ENCODE results near the gene KIAA1958. TPM values are rescaled to one million over a fixed set of nuclear protein-coding genes. Genes with fewer than 3 reads are reported as not detected.

The KIAA1958 gene
- total and polyA plus RNA-seq, 2 donors (not counting 1 experiment from before 2014, with no cell fraction given), result 2.4 to 15.3 TPM

DNA sequence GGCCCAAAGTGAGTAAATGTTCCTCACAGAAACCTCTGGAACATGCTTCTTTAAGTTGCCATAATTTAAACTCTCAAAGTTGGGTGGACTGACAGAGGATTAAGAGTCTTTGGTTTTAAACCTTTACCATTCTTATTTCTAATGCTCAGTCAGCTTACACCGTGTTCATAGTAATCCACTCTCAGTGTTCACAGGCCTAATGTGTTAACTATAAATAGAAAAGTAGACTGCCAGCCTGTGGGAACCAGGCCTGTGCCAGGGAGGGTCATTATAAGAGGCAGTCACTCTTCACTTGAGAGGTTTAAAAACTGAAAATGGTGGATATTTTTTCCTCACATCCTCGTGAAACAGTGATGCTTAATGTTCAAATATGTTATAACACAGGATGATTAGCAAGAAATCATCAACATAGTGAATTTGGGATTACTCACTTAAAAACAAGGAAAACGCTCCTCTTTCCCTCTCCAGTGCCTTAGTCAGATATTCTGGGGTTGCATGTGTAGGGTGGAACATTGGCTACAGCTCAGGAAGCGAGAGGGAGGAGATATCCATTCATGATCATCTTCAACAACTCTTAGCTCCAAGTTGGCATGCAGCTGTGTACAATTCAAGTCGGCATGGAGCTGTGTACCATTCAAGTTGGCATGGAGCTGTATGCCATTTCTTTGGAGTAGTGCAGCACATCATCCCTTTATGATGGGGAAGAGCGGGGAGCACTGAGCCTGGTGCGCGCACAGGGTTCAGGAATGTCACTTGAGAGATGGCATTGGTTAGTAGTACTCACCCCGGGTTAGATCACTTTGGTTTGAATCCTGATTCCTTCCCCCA is 65.8 kb downstream of the KIAA1958 start:
- no peak for DNase-seq
- Mint-ChIP-seq H3K27me3 (no peaks in the 10 kb centered on the region), H3K4me1 (peaks cover 17% of the 10 kb centered on the region), H3K4me3 (no peak overlapping the region), H3K27ac (no peak overlapping the region), H3K9me3 (ENCODE audit: insufficient read depth) (no peaks in the 10 kb centered on the region)
- ChIA-PET POLR2A (no interaction called here), CTCF (no interaction called here)
- Histone ChIP-seq H3K27me3 (replicated peaks in 1 of 4; ENCODE audit: control extremely low read depth in 1 of 4, control insufficient read depth in 3 of 4, insufficient read depth in 4 of 4, low read length in 3 of 4) (no peaks in the 10 kb centered on the region), H3K27ac (ENCODE audit: low read length in 2 of 2) (no peak overlapping the region), H3K79me2 (ENCODE audit: control insufficient read depth, insufficient read depth, low read length) (peaks cover 18% of the 10 kb centered on the region), H4K20me1 (ENCODE audit: control insufficient read depth, insufficient read depth, low read length, poor library complexity, severe bottlenecking) (no peaks in the 10 kb centered on the region), H3K9me3 (ENCODE audit: control extremely low read depth in 1 of 3, control insufficient read depth in 2 of 3, insufficient read depth in 1 of 3, low read length in 2 of 3) (no peaks in the 10 kb centered on the region), H3K9ac (ENCODE audit: low read length) (no peak overlapping the region), H3K36me3 (replicated peaks in 1 of 2; ENCODE audit: control extremely low read depth in 1 of 2, control insufficient read depth in 1 of 2, extremely low read depth in 1 of 2, insufficient read depth in 2 of 2, low read length in 1 of 2) (no peaks in the 10 kb centered on the region), H3K4me2 (replicated peaks; ENCODE audit: low read depth, low read length, poor library complexity, severe bottlenecking) (no peak overlapping the region), H3K4me1 (ENCODE audit: control insufficient read depth in 2 of 2, insufficient read depth in 2 of 2, low read length in 2 of 2) (peaks cover 3 to 10% of the 10 kb centered on the region in 2 donors), H3K4me3 (ENCODE audit: control extremely low read depth in 1 of 5, extremely low read depth in 1 of 5, insufficient read depth in 1 of 5, low read depth in 2 of 5, low read length in 4 of 5) (no peak overlapping the region), H2AFZ (ENCODE audit: insufficient read depth, low read depth, low read length, poor library complexity, severe bottlenecking) (no peak overlapping the region)
- intact Hi-C loops (cut with micrococcal nuclease), result no loop called here
- 100% methylated on average over 1 of the region's 9 CpGs for WGBS (ENCODE audit: insufficient coverage)
- TF ChIP-seq, protein P1, sequence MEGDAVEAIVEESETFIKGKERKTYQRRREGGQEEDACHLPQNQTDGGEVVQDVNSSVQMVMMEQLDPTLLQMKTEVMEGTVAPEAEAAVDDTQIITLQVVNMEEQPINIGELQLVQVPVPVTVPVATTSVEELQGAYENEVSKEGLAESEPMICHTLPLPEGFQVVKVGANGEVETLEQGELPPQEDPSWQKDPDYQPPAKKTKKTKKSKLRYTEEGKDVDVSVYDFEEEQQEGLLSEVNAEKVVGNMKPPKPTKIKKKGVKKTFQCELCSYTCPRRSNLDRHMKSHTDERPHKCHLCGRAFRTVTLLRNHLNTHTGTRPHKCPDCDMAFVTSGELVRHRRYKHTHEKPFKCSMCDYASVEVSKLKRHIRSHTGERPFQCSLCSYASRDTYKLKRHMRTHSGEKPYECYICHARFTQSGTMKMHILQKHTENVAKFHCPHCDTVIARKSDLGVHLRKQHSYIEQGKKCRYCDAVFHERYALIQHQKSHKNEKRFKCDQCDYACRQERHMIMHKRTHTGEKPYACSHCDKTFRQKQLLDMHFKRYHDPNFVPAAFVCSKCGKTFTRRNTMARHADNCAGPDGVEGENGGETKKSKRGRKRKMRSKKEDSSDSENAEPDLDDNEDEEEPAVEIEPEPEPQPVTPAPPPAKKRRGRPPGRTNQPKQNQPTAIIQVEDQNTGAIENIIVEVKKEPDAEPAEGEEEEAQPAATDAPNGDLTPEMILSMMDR (IDR thresholded peaks at IDR 0.05), result no peak
- TF ChIP-seq EZH2 (IDR thresholded peaks at IDR 0.05; ENCODE audit: borderline replicate concordance, insufficient read depth, low read depth, low read length, poor library complexity, severe bottlenecking), result no peak
- ATAC-seq (ENCODE audit: low read depth), result no peak

DNA sequence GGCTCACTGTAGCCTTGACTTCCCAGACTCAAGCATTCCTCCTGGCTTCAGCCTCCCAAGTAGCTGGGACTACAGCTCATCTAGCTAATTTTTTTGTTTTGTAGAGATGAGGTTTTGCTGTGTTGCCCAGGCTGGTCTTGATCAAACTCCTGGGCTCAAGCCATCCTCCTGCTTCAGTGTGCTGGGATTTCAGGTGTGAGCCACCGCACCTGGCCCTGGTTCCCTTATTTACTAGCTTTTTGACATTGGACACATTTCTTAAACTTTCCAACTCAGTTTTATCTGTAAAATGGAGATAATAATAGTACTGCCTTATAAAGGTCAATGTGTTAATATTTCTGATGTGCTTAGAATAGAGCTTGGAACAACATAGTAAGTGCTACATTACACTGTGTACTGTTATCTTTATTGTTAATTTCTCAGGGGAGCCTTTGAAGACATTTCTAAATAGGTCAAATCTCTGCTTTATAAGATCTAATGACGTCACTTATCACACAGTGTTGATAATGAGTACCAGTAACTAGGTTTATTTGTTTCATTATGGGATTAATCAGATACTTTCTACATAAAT is 66.7 kb downstream of the KIAA1958 start:
- H3K9me3 ChIP-seq (ENCODE audit: control extremely low read depth in 1 of 3, control insufficient read depth in 2 of 3, insufficient read depth in 1 of 3, low read length in 2 of 3), result no peaks in the 10 kb centered on the region
- no peak for DNase-seq
- H3K27ac ChIP-seq (ENCODE audit: low read length in 2 of 2), result no peak overlapping the region
- Mint-ChIP-seq H3K27ac (no peak overlapping the region), H3K27me3 (no peaks in the 10 kb centered on the region), H3K4me3 (no peak overlapping the region), H3K9me3 (ENCODE audit: insufficient read depth) (no peaks in the 10 kb centered on the region), H3K4me1 (peaks cover 15% of the 10 kb centered on the region)
- no peak overlapping the region for H2AFZ ChIP-seq (ENCODE audit: insufficient read depth, low read depth, low read length, poor library complexity, severe bottlenecking)
- intact Hi-C loops (cut with micrococcal nuclease), result no loop called here
- no peak overlapping the region for H3K4me3 ChIP-seq (ENCODE audit: control extremely low read depth in 1 of 5, extremely low read depth in 1 of 5, insufficient read depth in 1 of 5, low read depth in 2 of 5, low read length in 4 of 5)
- no peak for TF ChIP-seq EZH2 (IDR thresholded peaks at IDR 0.05; ENCODE audit: borderline replicate concordance, insufficient read depth, low read depth, low read length, poor library complexity, severe bottlenecking)
- TF ChIP-seq, protein P1 (IDR thresholded peaks at IDR 0.05), result no peak
- H3K9ac ChIP-seq (ENCODE audit: low read length), result no peak overlapping the region
- WGBS (ENCODE audit: insufficient coverage), result no CpG with 5 or more reads among the region's 2 CpGs
- H3K4me2 ChIP-seq (replicated peaks; ENCODE audit: low read depth, low read length, poor library complexity, severe bottlenecking), result no peak overlapping the region
- peaks cover 18% of the 10 kb centered on the region for H3K79me2 ChIP-seq (ENCODE audit: control insufficient read depth, insufficient read depth, low read length)
- no peaks in the 10 kb centered on the region for H3K27me3 ChIP-seq (replicated peaks in 1 of 4; ENCODE audit: control extremely low read depth in 1 of 4, control insufficient read depth in 3 of 4, insufficient read depth in 4 of 4, low read length in 3 of 4)
- peaks cover 3 to 10% of the 10 kb centered on the region in 2 donors for H3K4me1 ChIP-seq (ENCODE audit: control insufficient read depth in 2 of 2, insufficient read depth in 2 of 2, low read length in 2 of 2)
- no peak for ATAC-seq (ENCODE audit: low read depth)
- no peaks in the 10 kb centered on the region for H3K36me3 ChIP-seq (replicated peaks in 1 of 2; ENCODE audit: control extremely low read depth in 1 of 2, control insufficient read depth in 1 of 2, extremely low read depth in 1 of 2, insufficient read depth in 2 of 2, low read length in 1 of 2)
- ChIA-PET POLR2A (no interaction called here), CTCF (no interaction called here)
- H4K20me1 ChIP-seq (ENCODE audit: control insufficient read depth, insufficient read depth, low read length, poor library complexity, severe bottlenecking), result no peaks in the 10 kb centered on the region
